Activated CD4-positive, alpha-beta T cell treated with anti-CD3 and anti-CD28 coated beads, Interleukin-2, amount 10 ng/mL, durations not matched to agents 7 days and 5 days (primary cell): ENCODE data around the gene S1PR4. TPM values are rescaled to one million over a fixed set of nuclear protein-coding genes. Genes with fewer than 3 reads are reported as not detected.
"Not testable (repeated sequence)": the region's sequence is repeated elsewhere in the genome, so short reads cannot be mapped to it uniquely, and the experiment has no call there.

Experiments used
- CTCF ChIA-PET: fragments of 350-600 bp; sonication (Branson Sonifier 250); formaldehyde crosslinking; loops from one replicate; lab custom pipeline; 2021; ENCODE audit warnings: antibody characterized with exemption; lab: Charles Lee
- POLR2A ChIA-PET: fragments of 350-600 bp; sonication (Branson Sonifier 250); formaldehyde crosslinking; loops from one replicate; lab custom pipeline; 2021; ENCODE audit warnings: antibody characterized with exemption; lab: Charles Lee
- DNase-seq: peaks from one replicate; pipeline ENCODE4 v3.0.0-alpha.2; 2020
- H3K27ac Mint-ChIP-seq: one replicate; pipeline ENCODE4 v1.8.0; 2021; ENCODE audit warnings: mild to moderate bottlenecking, moderate library complexity, mixed read lengths
- H3K27me3 Mint-ChIP-seq: one replicate; pipeline ENCODE4 v1.8.0; 2021; ENCODE audit warnings: mixed read lengths
- H3K36me3 Mint-ChIP-seq: one replicate; pipeline ENCODE4 v1.8.0; 2021; ENCODE audit warnings: low read depth, mixed read lengths
- H3K4me1 Mint-ChIP-seq: one replicate; pipeline ENCODE4 v1.8.0; 2021; ENCODE audit warnings: mixed read lengths
- H3K4me3 Mint-ChIP-seq: one replicate; pipeline ENCODE4 v1.8.0; 2021; ENCODE audit warnings: mild to moderate bottlenecking, moderate library complexity, mixed read lengths
- H3K9me3 Mint-ChIP-seq: one replicate; pipeline ENCODE4 v1.8.0; 2021; ENCODE audit warnings: mixed read lengths
- total RNA-seq, 2 experiments: library from RNA; stranded (reverse); gene quantifications; one replicate each; pipeline ENCODE4 v1.2.3, GENCODE V29; 2021

The S1PR4 gene
- total RNA-seq, 2 experiments from 2014 or later = 162 to 209 TPM

- ChIA-PET CTCF (interaction anchor here (0.6 kb wide), 1 partner anchor 512 kb away, joined by 3 read pairs; no protein-coding TSS in a partner anchor), POLR2A (interaction anchor here (0.6 kb wide), 1 partner anchor 1379 kb away, joined by 3 read pairs; no protein-coding TSS in a partner anchor)
- peak; percentile 33 for DNase-seq
- peak overlapping the region; percentile 89 for H3K27ac Mint-ChIP-seq
- H3K36me3 Mint-ChIP-seq = peaks cover 34% of the 10 kb centered on the region
- H3K4me1 Mint-ChIP-seq = peaks cover 61% of the 10 kb centered on the region
- no peaks in the 10 kb centered on the region for H3K27me3 Mint-ChIP-seq
- no peaks in the 10 kb centered on the region for H3K9me3 Mint-ChIP-seq
- H3K4me3 Mint-ChIP-seq = peak overlapping the region; percentile 88
These were observed 7.7 kb downstream of the S1PR4 start for GRCh38 chr19:3186160-3186688.

GRCh38 chr19:3186891-3187661 lies 8.5 kb downstream of the S1PR4 start:
- peaks cover 57% of the 10 kb centered on the region for H3K4me1 Mint-ChIP-seq

DNA sequence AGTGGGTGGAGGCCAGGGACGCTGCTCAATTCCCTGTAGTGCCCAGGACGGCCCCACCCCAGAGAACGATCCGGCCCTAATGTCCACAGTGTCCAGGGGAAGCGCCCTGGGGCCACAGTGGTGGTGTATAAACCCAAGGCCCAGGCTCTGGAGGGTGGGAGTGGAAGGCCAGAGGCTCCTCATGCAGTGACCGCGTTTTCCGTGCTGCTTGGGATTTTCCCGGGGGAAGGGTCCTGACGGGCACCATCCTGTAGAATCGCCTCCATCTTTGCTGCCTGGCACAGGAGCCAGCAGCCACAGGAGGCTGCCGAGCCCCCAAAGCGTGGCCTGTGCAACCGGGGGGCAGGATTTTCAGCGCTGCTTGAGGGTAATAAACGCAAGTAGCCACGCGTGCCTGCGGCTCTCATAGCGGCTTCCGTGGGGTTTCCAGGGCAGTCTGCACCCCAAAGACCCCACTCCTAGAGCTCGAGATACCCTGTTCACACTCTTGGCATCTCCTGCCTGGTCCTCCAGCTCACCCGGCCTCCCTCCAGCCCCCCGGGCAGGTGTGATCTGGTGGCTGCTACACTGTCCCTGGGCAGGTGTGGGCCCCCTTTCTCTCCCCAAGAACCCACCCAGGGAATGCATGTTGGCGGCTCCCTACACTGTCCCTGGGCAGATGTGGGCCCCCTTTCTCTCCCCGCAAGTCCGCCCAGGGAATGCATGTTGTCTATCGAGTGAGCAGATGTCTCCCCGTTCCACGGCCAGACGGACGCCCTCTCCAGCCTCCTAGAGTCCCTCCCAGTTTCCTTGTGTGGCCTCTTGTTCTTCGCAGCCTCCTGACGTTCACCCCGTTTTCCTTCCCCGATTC lies 9.3 kb downstream of the S1PR4 start:
- Mint-ChIP-seq H3K4me1 (peaks cover 52% of the 10 kb centered on the region), H3K27me3 (no peaks in the 10 kb centered on the region), H3K27ac (peak overlapping the region; percentile 78), H3K36me3 (peaks cover 22% of the 10 kb centered on the region), H3K9me3 (no peaks in the 10 kb centered on the region), H3K4me3 (peak overlapping the region; percentile 88)
- ChIA-PET POLR2A (no interaction called here), CTCF (no interaction called here)
- no peak for DNase-seq

More at GRCh38 chr19:3186891-3187661, 8.5 kb downstream of the S1PR4 start:
- CTCF ChIA-PET = interaction anchor here (0.6 kb wide), 1 partner anchor 513 kb away, joined by 3 read pairs; no protein-coding TSS in a partner anchor
- H3K27ac Mint-ChIP-seq = peak overlapping the region; percentile 89
- H3K36me3 Mint-ChIP-seq = peaks cover 27% of the 10 kb centered on the region
- no peaks in the 10 kb centered on the region for H3K27me3 Mint-ChIP-seq
- POLR2A ChIA-PET = interaction anchor here (0.6 kb wide), 1 partner anchor 1380 kb away, joined by 3 read pairs; no protein-coding TSS in a partner anchor
- H3K4me3 Mint-ChIP-seq = peak overlapping the region; percentile 88
- no peak for DNase-seq
- H3K9me3 Mint-ChIP-seq = no peaks in the 10 kb centered on the region

DNA sequence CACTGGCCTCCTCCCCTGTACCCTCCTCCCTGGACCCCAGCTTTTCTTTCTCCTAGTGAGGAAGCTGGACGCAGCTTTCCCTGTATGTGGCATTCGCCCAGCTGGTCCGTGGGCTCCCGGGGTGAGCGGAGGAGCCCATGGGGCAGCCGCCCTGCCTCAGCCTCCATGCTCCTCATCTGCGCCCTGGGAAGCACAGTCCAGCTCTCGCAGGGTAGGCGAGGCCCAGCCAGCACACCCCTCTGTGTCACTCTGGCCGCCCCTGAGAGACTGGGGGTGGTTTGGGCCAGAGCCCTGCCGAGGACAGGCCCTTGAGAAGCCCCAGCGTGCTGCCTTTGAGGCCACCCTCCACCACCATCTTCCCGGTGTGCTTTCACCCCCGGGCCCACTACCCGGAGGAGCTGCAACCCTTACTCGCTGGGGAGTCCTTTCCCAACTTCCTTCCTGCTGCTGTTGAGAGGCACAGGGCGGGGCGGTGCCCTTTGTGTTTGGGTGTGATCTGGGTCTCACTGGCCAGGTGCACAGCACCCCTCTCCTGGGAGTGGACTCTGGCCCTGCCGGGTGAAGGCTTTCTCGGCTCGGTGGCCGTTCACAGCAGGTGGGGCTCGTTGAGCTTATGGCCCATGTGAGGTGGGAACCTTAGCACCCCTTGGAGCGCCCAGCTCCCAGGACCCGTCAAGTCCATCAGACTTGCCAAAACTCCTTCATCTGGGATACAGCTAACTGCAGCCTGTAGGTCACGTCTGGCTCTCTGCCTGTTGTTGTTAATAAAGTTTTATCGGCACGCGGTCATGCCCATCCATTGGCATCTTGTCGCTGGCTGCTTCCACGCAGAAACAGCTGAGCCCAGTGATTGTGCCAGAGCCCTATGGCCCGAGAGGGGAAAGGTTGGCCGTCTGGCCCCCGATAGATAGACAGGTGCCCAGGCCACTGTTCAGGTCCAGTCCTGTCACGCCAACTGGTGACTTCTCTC lies 10.3 kb downstream of the S1PR4 start:
- Mint-ChIP-seq H3K27me3 (no peaks in the 10 kb centered on the region), H3K9me3 (no peaks in the 10 kb centered on the region), H3K4me1 (peaks cover 44% of the 10 kb centered on the region), H3K36me3 (peaks cover 18% of the 10 kb centered on the region), H3K27ac (peak overlapping the region; percentile 78), H3K4me3 (peak overlapping the region; percentile 88)
- CTCF ChIA-PET = interaction anchor here (1.6 kb wide), 1 partner anchor 18 kb away, joined by 3 read pairs; no protein-coding TSS in a partner anchor
- no peak for DNase-seq
- POLR2A ChIA-PET = no interaction called here

- Mint-ChIP-seq H3K27ac (no peak overlapping the region), H3K9me3 (no peaks in the 10 kb centered on the region), H3K27me3 (no peaks in the 10 kb centered on the region), H3K4me3 (no peak overlapping the region), H3K36me3 (peaks cover 13% of the 10 kb centered on the region), H3K4me1 (peaks cover 34% of the 10 kb centered on the region)
- ChIA-PET POLR2A (no interaction called here), CTCF (interaction anchor here (0.5 to 1.6 kb wide), 3 partner anchors 17 to 716 kb away, joined by 3 to 4 read pairs (median 3); no protein-coding TSS in a partner anchor)
- DNase-seq = no peak
These were observed 11.3 kb downstream of the S1PR4 start for GRCh38 chr19:3189702-3190469.

GRCh38 chr19:3190470-3190770 lies 11.9 kb downstream of the S1PR4 start:
- ChIA-PET CTCF (interaction anchor here (0.5 kb wide), 1 partner anchor 715 kb away, joined by 3 read pairs; no protein-coding TSS in a partner anchor), POLR2A (no interaction called here)
- Mint-ChIP-seq H3K4me3 (no peak overlapping the region), H3K9me3 (no peaks in the 10 kb centered on the region), H3K36me3 (peaks cover 13% of the 10 kb centered on the region), H3K4me1 (peaks cover 30% of the 10 kb centered on the region), H3K27ac (no peak overlapping the region), H3K27me3 (no peaks in the 10 kb centered on the region)
- no peak for DNase-seq

DNA sequence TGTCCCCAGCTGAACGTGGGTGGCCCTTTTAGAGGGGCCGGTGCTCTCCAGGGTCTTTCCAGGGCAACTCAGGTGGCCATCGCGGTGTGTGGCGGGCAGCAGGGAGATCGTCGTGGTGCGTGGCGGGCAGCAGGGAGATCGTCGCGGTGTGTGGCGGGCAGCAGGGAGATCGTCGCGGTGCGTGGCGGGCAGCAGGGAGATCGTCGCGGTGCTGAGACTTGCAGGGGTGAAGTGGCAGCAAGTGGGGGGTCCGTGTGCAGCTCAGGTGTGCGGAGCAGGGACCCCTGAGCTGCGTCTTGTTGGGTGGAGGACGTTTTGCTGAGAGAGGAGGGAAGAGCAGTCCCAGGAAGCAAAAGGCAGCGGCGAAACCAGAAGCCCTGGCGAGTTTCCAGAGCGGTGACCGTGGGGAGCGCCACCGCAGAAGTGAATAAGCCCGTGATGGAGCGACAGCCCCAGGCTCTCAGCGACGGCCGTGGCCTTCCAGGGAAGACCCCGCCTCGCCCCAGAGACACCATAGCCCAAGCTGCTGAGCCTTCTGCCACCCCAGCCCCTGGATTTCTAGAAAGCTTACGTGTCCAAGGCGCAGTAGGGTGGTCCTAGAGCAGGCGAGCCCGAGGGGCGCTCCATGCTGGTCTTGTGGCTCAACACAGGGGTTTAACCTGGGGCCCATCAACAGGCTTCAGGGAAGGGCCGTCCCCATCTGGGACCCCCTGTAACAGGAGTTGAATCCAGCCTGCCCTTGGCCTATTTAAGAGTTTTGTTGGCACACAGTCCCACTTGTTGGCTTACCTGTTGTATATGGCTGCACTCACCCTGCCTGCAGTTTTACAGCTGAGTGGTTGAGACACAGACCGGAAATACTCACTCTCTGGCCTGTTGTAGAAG lies 12.6 kb downstream of the S1PR4 start:
- no peak for DNase-seq
- peaks cover 13% of the 10 kb centered on the region for H3K36me3 Mint-ChIP-seq
- POLR2A ChIA-PET = no interaction called here
- CTCF ChIA-PET = interaction anchor here (0.6 kb wide), 1 partner anchor 105 kb away, joined by 3 read pairs; no protein-coding TSS in a partner anchor
- no peak overlapping the region for H3K4me3 Mint-ChIP-seq
- no peaks in the 10 kb centered on the region for H3K27me3 Mint-ChIP-seq
- peaks cover 30% of the 10 kb centered on the region for H3K4me1 Mint-ChIP-seq
- H3K27ac Mint-ChIP-seq = peak overlapping the region; percentile 41
- H3K9me3 Mint-ChIP-seq = no peaks in the 10 kb centered on the region

- peaks cover 27% of the 10 kb centered on the region for H3K4me1 Mint-ChIP-seq
- POLR2A ChIA-PET, H3K9me3 Mint-ChIP-seq, H3K4me3 Mint-ChIP-seq, CTCF ChIA-PET, H3K27me3 Mint-ChIP-seq, DNase-seq: not testable (repeated sequence)
- H3K36me3 Mint-ChIP-seq = peaks cover 12% of the 10 kb centered on the region
- H3K27ac Mint-ChIP-seq = peak overlapping the region; percentile 41
These were observed 13.2 kb downstream of the S1PR4 start for GRCh38 chr19:3191806-3192104.

DNA sequence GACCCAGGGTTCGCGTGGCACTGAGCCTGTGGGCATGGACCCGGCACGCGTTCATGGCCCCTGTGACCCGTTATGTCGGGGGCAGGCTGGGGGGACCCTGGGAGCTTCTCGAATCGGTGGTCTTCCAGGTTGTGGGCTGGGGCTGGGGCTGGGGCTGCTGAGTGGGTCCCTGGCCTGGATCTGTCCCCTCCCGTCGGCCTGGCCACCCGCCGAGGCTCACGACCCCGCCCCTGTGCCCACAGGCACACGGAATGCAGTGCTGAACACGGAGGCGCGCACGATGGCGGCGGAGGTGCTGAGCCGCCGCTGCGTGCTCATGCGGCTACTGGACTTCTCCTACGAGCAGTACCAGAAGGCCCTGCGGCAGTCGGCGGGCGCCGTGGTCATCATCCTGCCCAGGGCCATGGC lies 13.7 kb downstream of the S1PR4 start:
- ChIA-PET POLR2A (no interaction called here), CTCF (no interaction called here)
- DNase-seq = no peak
- Mint-ChIP-seq H3K9me3 (no peaks in the 10 kb centered on the region), H3K4me3 (no peak overlapping the region), H3K27me3 (no peaks in the 10 kb centered on the region), H3K36me3 (peaks cover 10% of the 10 kb centered on the region), H3K27ac (no peak overlapping the region), H3K4me1 (peaks cover 22% of the 10 kb centered on the region)

GRCh38 chr19:3192684-3193083 lies 14.1 kb downstream of the S1PR4 start:
- Mint-ChIP-seq H3K27me3 (no peaks in the 10 kb centered on the region), H3K36me3 (peaks cover 10% of the 10 kb centered on the region), H3K4me1 (peaks cover 18% of the 10 kb centered on the region), H3K9me3 (no peaks in the 10 kb centered on the region), H3K4me3 (no peak overlapping the region), H3K27ac (no peak overlapping the region)
- ChIA-PET CTCF (no interaction called here), POLR2A (no interaction called here)
- DNase-seq = no peak
